K562 (cell line): ENCODE measurements around the gene SAMD13. TPM values are rescaled to one million over a fixed set of nuclear protein-coding genes. Genes with fewer than 3 reads are reported as not detected.

ENCODE experiments used
- ATAC-seq: fragments of 200-7000 bp; cut with Tn5 transposase; 3 replicates; pipeline ENCODE4 v1.9.1; 2020; ENCODE audit warnings: moderate library complexity
- BruUV-seq: library from RNA; stranded (reverse); fragments of 400-500 nt; replicated peaks from 2 replicates; lab custom pipeline; 2021; lab: Mats Ljungman, UMichigan
- CTCF ChIA-PET: fragments of 300-600 bp; formaldehyde crosslinking; extraction: SDS; loops from one replicate; lab custom pipeline; 2021; ENCODE audit warnings: low intra/inter-chr PET ratio; lab: Yijun Ruan, JAX
- POLR2A ChIA-PET: fragments of 300-600, 350-650 bp; sonication (Branson Sonifier 250); formaldehyde crosslinking; extraction: SDS; loops from one replicate; lab custom pipeline; 2021; ENCODE audit warnings: antibody characterized with exemption, inconsistent platforms; lab: Yijun Ruan, JAX
- DNase-seq, 4 experiments: peaks; one replicate each; pipeline versions ENCODE4 v3.0.0 to v3.0.0-alpha.2; 2011 to 2018; ENCODE audit warnings: low spot score in 3 of 4, mixed read lengths in 3 of 4; ENCODE audit errors: extremely low read depth in 1 of 4
- FAIRE-seq: peaks from 2 replicates; lab custom pipeline; 2011; peaks lifted over from hg19 to GRCh38; lab: Jason Lieb, UNC
- H2AFZ ChIP-seq: 2 replicates; pipeline ENCODE4 v1.6.0; 2011; ENCODE audit warnings: low read depth, low read length, control low read depth, inconsistent platforms
- H3K27ac ChIP-seq: fragments of 200-600 bp; 3 replicates; pipeline ENCODE4 v1.8.0; 2011; ENCODE audit warnings: low read depth, mild to moderate bottlenecking, control low read depth, inconsistent platforms, low read length, moderate library complexity, mixed read lengths; ENCODE audit errors: extremely low read depth
- H3K27me3 ChIP-seq, 2 experiments: fragments of 300-600 bp in 1 of 2; 2 replicates in 1 of 2; 3 replicates in 1 of 2; pipeline versions ENCODE4 v1.6.0 to v1.8.0; 2011; ENCODE audit warnings: inconsistent platforms in 2 of 2, low read length in 2 of 2, mild to moderate bottlenecking in 1 of 2, mixed read lengths in 1 of 2, moderate library complexity in 1 of 2; ENCODE audit not compliant: control insufficient read depth in 2 of 2, insufficient read depth in 2 of 2
- H3K36me3 ChIP-seq: fragments of 300-600 bp; 3 replicates; pipeline ENCODE4 v1.8.0; 2011; ENCODE audit warnings: mild to moderate bottlenecking, low read length, inconsistent platforms; ENCODE audit not compliant: control insufficient read depth, insufficient read depth
- H3K4me1 ChIP-seq, 2 experiments: fragments of 200-600 bp in 1 of 2; replicated peaks in 1 of 2; 2 replicates in 1 of 2; 3 replicates in 1 of 2; pipeline versions ENCODE4 v1.5.1 to v1.8.0; 2011; ENCODE audit warnings: inconsistent platforms in 2 of 2, low read length in 2 of 2, mild to moderate bottlenecking in 1 of 2, mixed read lengths in 1 of 2, moderate library complexity in 1 of 2; ENCODE audit not compliant: control insufficient read depth in 2 of 2, insufficient read depth in 2 of 2
- H3K4me2 ChIP-seq: 2 replicates; pipeline ENCODE4 v1.6.1; 2011; ENCODE audit warnings: low read length, control low read depth, inconsistent platforms, mixed read lengths; ENCODE audit not compliant: insufficient read depth
- H3K4me3 ChIP-seq: fragments of 200-600 bp; sonication (generic), shearing (Covaris generic); 2 replicates; pipeline ENCODE4 v1.5.1; 2016; ENCODE audit warnings: control low read depth, inconsistent platforms
- H3K79me2 ChIP-seq: fragments of 200-600 bp; 3 replicates; pipeline ENCODE4 v1.8.0; 2011; ENCODE audit warnings: low read length, inconsistent platforms; ENCODE audit not compliant: control insufficient read depth, insufficient read depth
- H3K9ac ChIP-seq, 2 experiments: 2 replicates each; pipeline versions ENCODE4 v1.6.0 to v1.6.1; 2011; ENCODE audit warnings: low read depth in 2 of 2, low read length in 2 of 2, control low read depth in 1 of 2, inconsistent platforms in 1 of 2, mild to moderate bottlenecking in 1 of 2, mixed read lengths in 1 of 2; ENCODE audit not compliant: insufficient read depth in 1 of 2
- H3K9me1 ChIP-seq: one replicate; pipeline ENCODE4 v1.6.0; 2011; ENCODE audit warnings: inconsistent platforms, mild to moderate bottlenecking, low read length, moderate library complexity; ENCODE audit not compliant: control insufficient read depth, insufficient read depth
- H3K9me3 ChIP-seq: replicated peaks from 2 replicates; pipeline ENCODE4 v1.5.1; 2011; ENCODE audit warnings: low read depth, low read length, inconsistent platforms; ENCODE audit not compliant: control insufficient read depth, insufficient read depth
- H4K20me1 ChIP-seq: replicated peaks from 2 replicates; pipeline ENCODE4 v1.6.1; 2011; ENCODE audit warnings: low read length, inconsistent platforms, mixed read lengths; ENCODE audit not compliant: control insufficient read depth, insufficient read depth
- CEBPZ ChIP-seq: fragments of 150-350 bp; IDR thresholded peaks from 2 replicates; pipeline ENCODE4 v1.6.1; 2014; ENCODE audit warnings: low read depth, mild to moderate bottlenecking, low read length, borderline replicate concordance
- ETV6 ChIP-seq, 3 experiments: fragments of 150-350 bp in 1 of 3; sonication (generic) in 1 of 3; formaldehyde crosslinking in 1 of 3; IDR thresholded peaks; 2 replicates each; pipeline versions ENCODE4 v1.6.1 to v1.8.0; 2014 to 2022; ENCODE audit warnings: borderline replicate concordance in 2 of 3, low read depth in 2 of 3, antibody characterized with exemption in 1 of 3, low read length in 1 of 3, mild to moderate bottlenecking in 1 of 3, missing genetic modification reagents in 1 of 3
- FOXJ2 ChIP-seq: fragments of 200-800 bp; sonication (Bioruptor generic); IDR thresholded peaks from 2 replicates; pipeline ENCODE4 v1.6.1; 2016; ENCODE audit warnings: missing genetic modification characterization, missing compliant biosample characterization
- HBP1 ChIP-seq: fragments of 450-650 bp; formaldehyde crosslinking; IDR thresholded peaks from 2 replicates; pipeline ENCODE4 v1.4.0; 2022; ENCODE audit warnings: missing genetic modification characterization
- ZBTB40 ChIP-seq, 2 experiments: fragments of 450-650 bp in 1 of 2; sonication (generic) in 1 of 2; formaldehyde crosslinking in 1 of 2; IDR thresholded peaks; 2 replicates each; pipeline versions ENCODE4 v1.7.1 to v1.9.0; 2016 to 2022; ENCODE audit warnings: inconsistent platforms in 1 of 2, mild to moderate bottlenecking in 1 of 2, missing genetic modification reagents in 1 of 2
- ZNF184 ChIP-seq: sonication (generic); formaldehyde crosslinking; IDR thresholded peaks from 2 replicates; pipeline ENCODE4 v1.5.0; 2020; ENCODE audit warnings: missing genetic modification reagents
- ZNF224 ChIP-seq: sonication (generic); formaldehyde crosslinking; IDR thresholded peaks from 2 replicates; pipeline ENCODE4 v1.8.0; 2022; ENCODE audit warnings: mild to moderate bottlenecking, missing genetic modification reagents
- WGBS: fragments of 100-300 bp; shearing (Covaris generic); methylation state at CpG from one replicate; pipeline ENCODE4 v1.1.6; 2016; ENCODE audit warnings: low coverage, mixed read lengths; ENCODE audit not compliant: insufficient coverage; ENCODE audit errors: missing lambda C conversion rate; 5-methylcytosine and 5-hydroxymethylcytosine counted together
- in situ Hi-C: fragments of 300-500 bp; cut with MboI; formaldehyde crosslinking; loops from 4 replicates; pipeline ENCODE4 v1.15.0; 2018; ENCODE audit warnings: inconsistent platforms, mixed read lengths
- intact Hi-C: fragments of 100-400 bp; cut with micrococcal nuclease; formaldehyde crosslinking; loops from 2 replicates; pipeline ENCODE4 v1.14.2; 2022
- polyA plus RNA-seq, 8 experiments: library from polyadenylated mRNA; depleted of rRNA in 4 of 8; stranded (reverse) in 5 of 8; unstranded in 3 of 8; fragments of >200 nt; fragmentation: Nextera tagmentation in 2 of 8; fragmentation: Illumina TruSeq in 1 of 8; extraction: Ambion mirVana in 2 of 8; extraction: Trizol in 1 of 8; gene quantifications; 2 replicates each; pipeline versions ENCODE4 v1.2.1 to v1.2.3, GENCODE V29; 2011 to 2014; ENCODE audit warnings: inconsistent platforms in 1 of 8, missing spikeins in 1 of 8
- total RNA-seq, 7 experiments: library from RNA; depleted of rRNA in 6 of 7; stranded (reverse); fragments of >200 nt in 6 of 7; fragmentation: Illumina TruSeq in 2 of 7; extraction: Trizol in 2 of 7; gene quantifications; 2 replicates each; pipeline versions ENCODE4 v1.2.1 to v1.2.3, GENCODE V29; 2011 to 2021; ENCODE audit warnings: low replicate concordance in 1 of 7

The SAMD13 gene
- total and polyA plus RNA-seq, 9 of the 15 experiments (the other 6 are each of a cell fraction or from before 2014, with no cell fraction given): 0.78 to 2.7 (median 1.00) TPM

- BruUV-seq: no TSS peak
- CTCF ChIA-PET: no interaction called here
- Histone ChIP-seq H3K9ac (no peak overlapping the region), H3K9me1 (no peaks in the 10 kb centered on the region), H3K4me2 (no peak overlapping the region), H3K4me1 (peaks cover 0 to 14% of the 10 kb centered on the region in 2 experiments; a peak in 2 of 5 replicates), H3K9me3 (no peaks in the 10 kb centered on the region), H3K27me3 (no peaks in the 10 kb centered on the region; a peak in 1 of 5 replicates), H3K79me2 (no peaks in the 10 kb centered on the region), H3K4me3 (no peak overlapping the region), H3K27ac (no peak overlapping the region), H3K36me3 (no peaks in the 10 kb centered on the region), H4K20me1 (no peaks in the 10 kb centered on the region), H2AFZ (no peak overlapping the region)
- DNase-seq (no peak), FAIRE-seq (no peak), ATAC-seq (no peak)
- 11% methylated on average over 3 of the region's 3 CpGs for WGBS
- in situ Hi-C loops (no loop called here), intact Hi-C loops (no loop called here)
- POLR2A ChIA-PET: no interaction called here
- no peak for TF ChIP-seq ZBTB40 (IDR thresholded peaks at IDR 0.05)
- no peak for TF ChIP-seq ZBTB40 (CRISPR knock-in tag; IDR thresholded peaks at IDR 0.05)
- no peak for TF ChIP-seq ZNF224 (CRISPR knock-in tag)
- no peak for TF ChIP-seq ETV6 (IDR thresholded peaks at IDR 0.05; ENCODE audit: borderline replicate concordance in 1 of 2, low read depth in 2 of 2, low read length in 1 of 2)
- no peak for TF ChIP-seq ETV6 (CRISPR knock-in tag; IDR thresholded peaks at IDR 0.05; ENCODE audit: borderline replicate concordance)
- TF ChIP-seq CEBPZ: no peak
- no peak for TF ChIP-seq HBP1 (CRISPR knock-in tag)
- TF ChIP-seq ZNF184: no peak
- no peak for TF ChIP-seq FOXJ2 (tag)
Measured at GRCh38 chr1:84361796-84362195, 60.3 kb downstream of the SAMD13 start.
